GM19238 (cell line): ENCODE data around the gene COA5.

Experiments used
- DNase-seq: peaks from one replicate; pipeline ENCODE4 v3.0.0; 2011; ENCODE audit warnings: low spot score; ENCODE audit not compliant: insufficient read length

COA5 gene

GRCh38 chr2:98608116-98608961, at the start of gene COA5, which contains the start of gene UNC50:
Gene COA5, minus strand, starts transcription at chr2:98608512. Its CDS starts 107 bp downstream, at chr2:98608405.
Gene UNC50, plus strand, starts transcription at chr2:98608589. Its CDS starts 1,171 bp downstream, at chr2:98609760.
- DNase-seq: peak; percentile 94

GRCh38 chr2:98656800-98657199, 48.5 kb upstream of the COA5 start:
- DNase-seq: no peak

- no peak for DNase-seq
Measured at GRCh38 chr2:98654699-98655495, 46.6 kb upstream of the COA5 start.

- DNase-seq: no peak
Measured at GRCh38 chr2:98650998-98651397, 42.7 kb upstream of the COA5 start.

- no peak for DNase-seq
Measured at GRCh38 chr2:98649992-98650375, 41.7 kb upstream of the COA5 start.

- DNase-seq: peak; percentile 14
Measured at GRCh38 chr2:98649135-98649991, 41.1 kb upstream of the COA5 start.

GRCh38 chr2:98648451-98648850, 40.1 kb upstream of the COA5 start:
- DNase-seq: no peak

- no peak for DNase-seq
Measured at GRCh38 chr2:98647636-98648035, 39.3 kb upstream of the COA5 start.

- DNase-seq: no peak
Measured at GRCh38 chr2:98643496-98644100, 35.3 kb upstream of the COA5 start.

GRCh38 chr2:98637401-98638147, 29.3 kb upstream of the COA5 start:
- no peak for DNase-seq

GRCh38 chr2:98634406-98635092, 26.2 kb upstream of the COA5 start:
- DNase-seq: no peak

- no peak for DNase-seq
Measured at GRCh38 chr2:98632351-98632750, 24.0 kb upstream of the COA5 start.

GRCh38 chr2:98623657-98624056, 15.3 kb upstream of the COA5 start:
- no peak for DNase-seq

- no peak for DNase-seq
Measured at GRCh38 chr2:98617149-98617548, 8.8 kb upstream of the COA5 start.

- DNase-seq: no peak
Measured at GRCh38 chr2:98615481-98615880, 7.2 kb upstream of the COA5 start.

- no peak for DNase-seq
Measured at GRCh38 chr2:98614024-98614739, 5.9 kb upstream of the COA5 start.

GRCh38 chr2:98608962-98609604, 771 bp upstream of the COA5 start:
- DNase-seq: no peak

- DNase-seq: no peak
Measured at GRCh38 chr2:98607741-98608115, 584 bp downstream of the COA5 start.

- no peak for DNase-seq
Measured at GRCh38 chr2:98607104-98607503, 1.2 kb downstream of the COA5 start.
